ENCODE measurements around the gene SPC25.

Gene SPC25

GRCh38 chr2:168915441-168916330 lies 25.5 kb upstream of the SPC25 start:
- DNase-seq (ENCODE audit: low read depth in 1 of 2, low spot score in 1 of 2) = no peak
- TF ChIP-seq JUND (IDR thresholded peaks at IDR 0.05; ENCODE audit: low read depth) = no peak
- in situ Hi-C loops (cut with HindIII; ENCODE audit: low pct_unique_long_range_greater_than_20kb, low sequenced_read_pairs) = no loop called here

GRCh38 chr2:168913495-168913894 lies 23.3 kb upstream of the SPC25 start:
- no peak for TF ChIP-seq JUND (IDR thresholded peaks at IDR 0.05; ENCODE audit: low read depth)
- DNase-seq (ENCODE audit: low read depth in 1 of 2, low spot score in 1 of 2) = no peak
- in situ Hi-C loops (cut with HindIII; ENCODE audit: low pct_unique_long_range_greater_than_20kb, low sequenced_read_pairs) = no loop called here

GRCh38 chr2:168912901-168913369 lies 22.7 kb upstream of the SPC25 start:
- TF ChIP-seq JUND (IDR thresholded peaks at IDR 0.05; ENCODE audit: low read depth) = no peak
- DNase-seq (ENCODE audit: low read depth in 1 of 2, low spot score in 1 of 2) = no peak
- in situ Hi-C loops (cut with HindIII; ENCODE audit: low pct_unique_long_range_greater_than_20kb, low sequenced_read_pairs) = no loop called here

- DNase-seq (ENCODE audit: low read depth in 1 of 2, low spot score in 1 of 2) = no peak
- in situ Hi-C loops (cut with HindIII; ENCODE audit: low pct_unique_long_range_greater_than_20kb, low sequenced_read_pairs) = no loop called here
- no peak for TF ChIP-seq JUND (IDR thresholded peaks at IDR 0.05; ENCODE audit: low read depth)
Observed at GRCh38 chr2:168912466-168912865, 22.2 kb upstream of the SPC25 start.

- no peak for TF ChIP-seq JUND (IDR thresholded peaks at IDR 0.05; ENCODE audit: low read depth)
Observed at GRCh38 chr2:168910330-168910729, 20.1 kb upstream of the SPC25 start.

GRCh38 chr2:168907940-168908662 lies 17.9 kb upstream of the SPC25 start:
- no peak for TF ChIP-seq JUND (IDR thresholded peaks at IDR 0.05; ENCODE audit: low read depth)
- no peak for DNase-seq (ENCODE audit: low read depth in 1 of 2, low spot score in 1 of 2)
- in situ Hi-C loops (cut with HindIII; ENCODE audit: low pct_unique_long_range_greater_than_20kb, low sequenced_read_pairs) = no loop called here

More at GRCh38 chr2:168910330-168910729, 20.1 kb upstream of the SPC25 start:
- DNase-seq (ENCODE audit: low read depth in 1 of 2, low spot score in 1 of 2) = no peak
- in situ Hi-C loops (cut with HindIII; ENCODE audit: low pct_unique_long_range_greater_than_20kb, low sequenced_read_pairs) = no loop called here

- DNase-seq (ENCODE audit: low read depth in 1 of 2, low spot score in 1 of 2) = no peak
- no peak for TF ChIP-seq JUND (IDR thresholded peaks at IDR 0.05; ENCODE audit: low read depth)
- in situ Hi-C loops (cut with HindIII; ENCODE audit: low pct_unique_long_range_greater_than_20kb, low sequenced_read_pairs) = no loop called here
Observed at GRCh38 chr2:168904358-168904757, 14.1 kb upstream of the SPC25 start.

- in situ Hi-C loops (cut with HindIII; ENCODE audit: low pct_unique_long_range_greater_than_20kb, low sequenced_read_pairs) = no loop called here
- DNase-seq (ENCODE audit: low read depth in 1 of 2, low spot score in 1 of 2) = no peak
- TF ChIP-seq JUND (IDR thresholded peaks at IDR 0.05; ENCODE audit: low read depth) = no peak
Observed at GRCh38 chr2:168903888-168904287, 13.7 kb upstream of the SPC25 start.

- in situ Hi-C loops (cut with HindIII; ENCODE audit: low pct_unique_long_range_greater_than_20kb, low sequenced_read_pairs) = no loop called here
- no peak for DNase-seq (ENCODE audit: low read depth in 1 of 2, low spot score in 1 of 2)
- TF ChIP-seq JUND (IDR thresholded peaks at IDR 0.05; ENCODE audit: low read depth) = no peak
Observed at GRCh38 chr2:168901003-168901402, 10.8 kb upstream of the SPC25 start, which contains the start of gene G6PC2. Gene G6PC2 (plus strand): TSS chr2:168901291. CDS start chr2:168901332, 41 bp downstream.

GRCh38 chr2:168897449-168897848 lies 7.2 kb upstream of the SPC25 start:
- in situ Hi-C loops (cut with HindIII; ENCODE audit: low pct_unique_long_range_greater_than_20kb, low sequenced_read_pairs) = no loop called here
- TF ChIP-seq JUND (IDR thresholded peaks at IDR 0.05; ENCODE audit: low read depth) = no peak
- no peak for DNase-seq (ENCODE audit: low read depth in 1 of 2, low spot score in 1 of 2)

GRCh38 chr2:168896783-168897182 lies 6.6 kb upstream of the SPC25 start:
- DNase-seq (ENCODE audit: low read depth in 1 of 2, low spot score in 1 of 2) = no peak
- in situ Hi-C loops (cut with HindIII; ENCODE audit: low pct_unique_long_range_greater_than_20kb, low sequenced_read_pairs) = no loop called here
- TF ChIP-seq JUND (IDR thresholded peaks at IDR 0.05; ENCODE audit: low read depth) = no peak

GRCh38 chr2:168895771-168896170 lies 5.5 kb upstream of the SPC25 start:
- DNase-seq (ENCODE audit: low read depth in 1 of 2, low spot score in 1 of 2) = no peak
- in situ Hi-C loops (cut with HindIII; ENCODE audit: low pct_unique_long_range_greater_than_20kb, low sequenced_read_pairs) = no loop called here
- no peak for TF ChIP-seq JUND (IDR thresholded peaks at IDR 0.05; ENCODE audit: low read depth)

GRCh38 chr2:168894720-168895119 lies 4.5 kb upstream of the SPC25 start:
- in situ Hi-C loops (cut with HindIII; ENCODE audit: low pct_unique_long_range_greater_than_20kb, low sequenced_read_pairs) = no loop called here
- DNase-seq (ENCODE audit: low read depth in 1 of 2, low spot score in 1 of 2) = no peak
- no peak for TF ChIP-seq JUND (IDR thresholded peaks at IDR 0.05; ENCODE audit: low read depth)

Data from T47D (cell line).